Colonic mucosa (tissue), 4 donors: Measurements from ENCODE around the gene DLGAP1. TPM values are rescaled to one million over a fixed set of nuclear protein-coding genes. Genes with fewer than 3 reads are reported as not detected.
A peak's percentile ranks its signal among the peaks of the same experiment; 100 is the strongest.

ENCODE experiments used
- DNase-seq: peaks from one replicate; pipeline ENCODE4 v3.0.0-alpha.2; 2020
- H3K27ac ChIP-seq: fragments of 200-600 bp; one replicate; pipeline ENCODE4 v1.8.0; 2021
- H3K27me3 ChIP-seq: fragments of 200-600 bp; one replicate; pipeline ENCODE4 v1.8.0; 2021
- H3K36me3 ChIP-seq: fragments of 200-600 bp; one replicate; pipeline ENCODE4 v1.8.0; 2021
- H3K4me1 ChIP-seq: fragments of 200-600 bp; one replicate; pipeline ENCODE4 v1.8.0; 2021; ENCODE audit warnings: mild to moderate bottlenecking
- H3K4me3 ChIP-seq: fragments of 200-600 bp; one replicate; pipeline ENCODE4 v1.8.0; 2021
- H3K9ac ChIP-seq, 2 donors: one replicate each; pipeline ENCODE4 v1.7.0; 2013; ENCODE audit warnings: control low read depth in 2 of 2, low read depth in 2 of 2, low read length in 2 of 2
- H3K9me3 ChIP-seq: fragments of 200-600 bp; one replicate; pipeline ENCODE4 v1.8.0; 2021
- intact Hi-C: fragments of 100-400 bp; cut with DNase I; formaldehyde crosslinking; loops from one replicate; pipeline ENCODE4 v1.14.1; 2022
- total RNA-seq, 2 donors: library from RNA; stranded (reverse); fragmentation: NEBNext Ultra II Directional in 1 of 2; extraction: Animal tissue kit (Norgen Biotek cat#: 25700) in 1 of 2; gene quantifications; one replicate each; pipeline ENCODE4 v1.2.1, GENCODE V29; 2021
- TF ChIP-seq, protein P1 (sequence below): fragments of 200-600 bp; IDR thresholded peaks from one replicate; pipeline ENCODE4 v1.8.0; 2022; ENCODE audit warnings: antibody characterized with exemption, mild to moderate bottlenecking
- donor health status: healthy.
- donor health status: DM: no; HTN: no; CAD: no.
- donor health status: DM: no; HTN: no; CAD: no.

The DLGAP1 gene
- total RNA-seq, 2 donors from 2014 or later: 0.25 to 0.50 TPM

DNA sequence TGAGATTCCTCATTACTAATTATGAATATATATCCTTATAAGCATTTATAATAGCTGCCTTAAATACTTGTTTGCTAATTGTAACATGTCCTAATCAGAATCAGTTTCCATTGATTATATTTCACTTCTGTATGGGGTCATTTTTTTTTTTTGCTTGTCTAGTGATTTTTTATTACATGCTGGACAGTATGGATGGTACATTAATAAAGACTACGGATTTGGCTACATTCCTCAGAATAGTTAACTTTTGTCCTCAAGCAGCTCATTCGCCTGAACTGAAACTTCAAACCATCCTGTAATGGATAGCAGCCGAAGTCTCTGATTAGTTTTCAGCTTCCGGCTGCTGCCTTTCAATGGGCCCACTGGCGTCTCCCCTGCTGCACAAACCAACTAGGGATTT lies 993.4 kb downstream of the DLGAP1 start:
- Histone ChIP-seq H3K36me3 (no peaks in the 10 kb centered on the region), H3K27ac (no peak overlapping the region), H3K4me3 (no peak overlapping the region), H3K27me3 (no peaks in the 10 kb centered on the region), H3K9ac (no peak overlapping the region), H3K4me1 (peaks cover 13% of the 10 kb centered on the region), H3K9me3 (no peaks in the 10 kb centered on the region)
- intact Hi-C loops: no loop called here
- TF ChIP-seq, protein P1, sequence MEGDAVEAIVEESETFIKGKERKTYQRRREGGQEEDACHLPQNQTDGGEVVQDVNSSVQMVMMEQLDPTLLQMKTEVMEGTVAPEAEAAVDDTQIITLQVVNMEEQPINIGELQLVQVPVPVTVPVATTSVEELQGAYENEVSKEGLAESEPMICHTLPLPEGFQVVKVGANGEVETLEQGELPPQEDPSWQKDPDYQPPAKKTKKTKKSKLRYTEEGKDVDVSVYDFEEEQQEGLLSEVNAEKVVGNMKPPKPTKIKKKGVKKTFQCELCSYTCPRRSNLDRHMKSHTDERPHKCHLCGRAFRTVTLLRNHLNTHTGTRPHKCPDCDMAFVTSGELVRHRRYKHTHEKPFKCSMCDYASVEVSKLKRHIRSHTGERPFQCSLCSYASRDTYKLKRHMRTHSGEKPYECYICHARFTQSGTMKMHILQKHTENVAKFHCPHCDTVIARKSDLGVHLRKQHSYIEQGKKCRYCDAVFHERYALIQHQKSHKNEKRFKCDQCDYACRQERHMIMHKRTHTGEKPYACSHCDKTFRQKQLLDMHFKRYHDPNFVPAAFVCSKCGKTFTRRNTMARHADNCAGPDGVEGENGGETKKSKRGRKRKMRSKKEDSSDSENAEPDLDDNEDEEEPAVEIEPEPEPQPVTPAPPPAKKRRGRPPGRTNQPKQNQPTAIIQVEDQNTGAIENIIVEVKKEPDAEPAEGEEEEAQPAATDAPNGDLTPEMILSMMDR: no peak
- DNase-seq: no peak

DNA sequence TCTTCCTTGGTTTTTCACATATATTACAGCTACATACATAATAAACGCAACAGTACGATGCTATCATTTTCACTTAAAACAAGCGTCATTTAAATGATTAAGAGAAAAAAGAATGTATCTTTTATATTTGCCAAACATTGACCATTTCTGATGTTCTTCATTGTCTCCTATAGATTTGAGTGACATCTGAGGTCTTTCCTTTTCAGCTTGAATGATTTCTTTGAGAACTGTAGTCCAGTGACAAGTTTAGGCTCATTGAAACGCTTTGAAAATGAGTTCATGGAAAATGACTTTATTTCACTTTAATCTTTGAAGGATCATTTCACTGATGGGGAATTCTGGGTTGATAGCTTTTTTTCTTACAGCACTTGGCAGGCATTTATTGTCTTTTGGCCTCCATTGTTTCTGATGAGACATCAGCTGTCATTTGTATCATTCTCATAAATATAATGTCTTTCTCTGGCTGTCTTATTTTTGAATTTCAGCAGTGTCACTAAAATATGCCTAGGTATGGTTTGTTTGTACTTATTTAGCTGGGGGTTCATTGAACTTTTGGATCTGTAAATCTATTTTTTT lies 994.2 kb downstream of the DLGAP1 start:
- Histone ChIP-seq H3K9me3 (no peaks in the 10 kb centered on the region), H3K27ac (no peak overlapping the region), H3K4me3 (no peak overlapping the region), H3K27me3 (no peaks in the 10 kb centered on the region), H3K4me1 (peaks cover 13% of the 10 kb centered on the region), H3K36me3 (no peaks in the 10 kb centered on the region), H3K9ac (no peak overlapping the region)
- TF ChIP-seq, protein P1: no peak
- intact Hi-C loops: no loop called here
- DNase-seq: no peak

DNA sequence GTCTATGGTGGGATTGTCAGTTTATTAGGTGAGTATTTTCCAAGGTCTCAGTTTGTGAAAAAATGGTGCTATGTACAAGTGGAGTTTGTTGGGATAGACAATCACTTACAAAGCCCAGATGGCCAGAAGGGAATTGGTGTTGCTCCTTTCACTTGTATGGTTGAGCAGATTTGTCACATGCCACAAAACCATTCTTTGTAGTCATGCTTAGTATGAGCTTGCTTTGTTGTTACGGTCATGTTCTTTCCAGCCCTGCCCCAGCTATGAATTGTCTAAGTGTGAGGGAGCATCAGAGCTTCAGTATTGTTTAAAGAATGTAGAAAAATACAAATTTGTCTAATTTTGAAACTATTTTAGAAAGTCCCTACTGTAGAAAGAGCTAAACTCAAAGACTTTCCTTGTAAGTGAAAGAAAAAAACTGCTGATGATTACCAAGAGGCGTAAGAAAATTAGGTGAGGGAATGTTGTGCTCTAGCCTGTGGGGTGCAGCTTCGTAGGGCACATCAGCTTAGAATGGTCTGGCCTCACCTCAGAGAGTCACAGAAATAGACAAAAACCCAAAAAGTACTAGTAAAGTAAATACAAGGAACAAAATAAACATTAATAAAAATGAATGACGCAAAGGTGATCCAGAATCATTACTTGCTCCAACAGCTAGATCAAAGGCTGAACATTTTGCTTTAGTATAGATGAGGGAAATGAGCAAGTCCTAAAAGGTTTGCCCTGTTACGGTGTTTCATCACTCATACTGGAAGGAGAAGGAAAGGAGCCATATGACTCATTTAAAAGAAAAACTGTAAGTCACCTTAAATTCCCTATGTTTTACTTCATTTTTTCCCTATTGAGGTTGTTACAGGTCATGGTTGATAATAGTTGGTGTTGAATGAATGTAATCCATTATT lies 995.9 kb downstream of the DLGAP1 start:
- TF ChIP-seq, protein P1: no peak
- Histone ChIP-seq H3K36me3 (no peaks in the 10 kb centered on the region), H3K9ac (peak overlapping the region in 1 of 2 donors; percentile 62)

DNA sequence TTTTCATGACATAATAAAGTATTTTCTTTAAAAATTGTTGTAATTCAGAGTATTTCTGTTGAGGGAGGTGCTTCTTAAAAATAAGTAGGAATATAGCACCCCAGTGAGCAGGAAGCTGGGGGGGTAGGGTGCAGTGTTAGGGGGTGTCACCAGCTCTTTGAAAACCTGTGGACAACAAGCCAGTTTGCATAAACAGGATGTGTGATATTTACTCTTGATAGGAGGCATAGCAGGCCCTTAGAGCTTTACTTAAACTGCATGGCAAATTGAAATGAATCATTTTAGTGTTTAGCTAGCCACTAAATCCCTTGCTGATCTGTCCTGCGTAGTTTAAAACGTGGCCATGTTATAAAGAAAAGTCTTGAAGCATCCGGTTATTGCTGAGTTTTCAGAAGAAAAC lies 996.7 kb downstream of the DLGAP1 start:
- Histone ChIP-seq H3K27ac (peak overlapping the region; percentile 100), H3K4me3 (no peak overlapping the region), H3K36me3 (no peaks in the 10 kb centered on the region), H3K4me1 (peaks cover 13% of the 10 kb centered on the region), H3K9ac (peak overlapping the region in 1 of 2 donors; percentile 62), H3K27me3 (no peaks in the 10 kb centered on the region), H3K9me3 (no peaks in the 10 kb centered on the region)
- TF ChIP-seq, protein P1: no peak
- no peak for DNase-seq
- intact Hi-C loops: loop anchor here (5.0 kb wide), 1 partner anchor 176 kb away; no protein-coding TSS in a partner anchor

More for the DNA sequence above, 995.9 kb downstream of the DLGAP1 start:
- H3K4me1 ChIP-seq: peaks cover 13% of the 10 kb centered on the region
- no peaks in the 10 kb centered on the region for H3K27me3 ChIP-seq
- H3K27ac ChIP-seq: peak overlapping the region; percentile 100
- no peak for DNase-seq
- intact Hi-C loops: loop anchor here (5.0 kb wide), 1 partner anchor 177 kb away; no protein-coding TSS in a partner anchor
- no peaks in the 10 kb centered on the region for H3K9me3 ChIP-seq
- no peak overlapping the region for H3K4me3 ChIP-seq

DNA sequence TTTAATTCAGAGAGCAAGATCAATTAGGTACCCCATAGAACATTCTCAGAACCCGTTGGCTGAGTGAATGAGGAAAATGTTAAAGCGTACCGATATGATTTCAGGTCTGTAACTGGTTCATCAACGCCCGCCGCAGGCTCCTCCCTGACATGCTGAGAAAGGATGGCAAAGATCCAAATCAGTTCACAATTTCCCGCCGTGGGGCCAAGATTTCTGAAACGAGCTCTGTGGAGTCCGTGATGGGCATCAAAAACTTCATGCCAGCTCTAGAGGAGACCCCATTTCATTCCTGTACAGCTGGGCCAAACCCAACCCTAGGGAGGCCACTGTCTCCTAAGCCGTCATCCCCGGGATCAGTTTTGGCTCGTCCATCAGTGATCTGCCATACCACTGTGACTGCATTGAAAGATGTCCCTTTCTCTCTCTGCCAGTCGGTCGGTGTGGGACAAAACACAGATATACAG lies 997.8 kb downstream of the DLGAP1 start:
- peak overlapping the region; percentile 100 for H3K27ac ChIP-seq
- H3K27me3 ChIP-seq: no peaks in the 10 kb centered on the region
- TF ChIP-seq, protein P1: no peak
- intact Hi-C loops: loop anchor here (5.0 kb wide), 1 partner anchor 175 kb away; no protein-coding TSS in a partner anchor
- peak; percentile 66 for DNase-seq
- peak overlapping the region; percentile 13 to 100 for H3K9ac ChIP-seq
- H3K4me1 ChIP-seq: peaks cover 13% of the 10 kb centered on the region
- no peak overlapping the region for H3K4me3 ChIP-seq
- H3K36me3 ChIP-seq: no peaks in the 10 kb centered on the region
- no peaks in the 10 kb centered on the region for H3K9me3 ChIP-seq
